Umbilical cord (tissue), 2 donors: ENCODE measurements around the gene KRTAP10-3. TPM values are rescaled to one million over a fixed set of nuclear protein-coding genes. Genes with fewer than 3 reads are reported as not detected.
"Not testable (repeated sequence)": the region's sequence is repeated elsewhere in the genome, so short reads cannot be mapped to it uniquely, and the experiment has no call there.

ENCODE experiments used
- DNase-seq: peaks from one replicate; pipeline ENCODE4 v3.0.0-alpha.2; 2015; ENCODE audit warnings: low spot score
- total RNA-seq: library from RNA; depleted of rRNA; stranded (reverse); fragments of >200 nt; gene quantifications from one replicate; pipeline ENCODE4 v1.2.3, GENCODE V29; 2014; ENCODE audit warnings: low replicate concordance; ENCODE audit not compliant: insufficient read depth

KRTAP10-3 gene, protein sequence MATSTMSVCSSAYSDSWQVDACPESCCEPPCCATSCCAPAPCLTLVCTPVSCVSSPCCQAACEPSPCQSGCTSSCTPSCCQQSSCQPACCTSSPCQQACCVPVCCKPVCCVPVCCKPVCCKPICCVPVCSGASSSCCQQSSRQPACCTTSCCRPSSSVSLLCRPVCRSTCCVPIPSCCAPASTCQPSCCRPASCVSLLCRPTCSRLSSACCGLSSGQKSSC
- total RNA-seq = not detected

DNA sequence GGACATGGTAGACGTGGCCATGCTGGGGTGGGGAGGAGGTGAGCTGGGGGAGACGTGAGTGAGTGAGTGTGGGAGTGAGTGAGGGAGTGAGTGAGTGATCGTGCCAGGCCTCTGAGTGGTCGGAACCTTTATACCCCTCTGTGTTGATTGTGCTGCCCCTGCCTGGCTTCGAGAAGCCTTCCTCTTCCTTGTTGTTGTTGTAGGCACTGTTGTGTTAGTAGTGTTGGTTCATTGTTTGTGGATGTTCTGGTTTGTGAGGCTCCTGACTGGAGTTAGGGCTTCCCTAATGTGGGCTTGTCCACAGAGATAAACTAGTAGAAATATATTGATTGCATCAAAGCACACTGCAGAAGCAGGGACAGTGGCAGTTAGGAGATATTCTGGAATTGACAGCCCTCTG, at the start of gene KRTAP10-3:
TSS of gene KRTAP10-3 (minus strand) at position 101 of the 400 bp plus-strand sequence. CDS start at position 21, 80 bp downstream.
- DNase-seq = no peak

DNA sequence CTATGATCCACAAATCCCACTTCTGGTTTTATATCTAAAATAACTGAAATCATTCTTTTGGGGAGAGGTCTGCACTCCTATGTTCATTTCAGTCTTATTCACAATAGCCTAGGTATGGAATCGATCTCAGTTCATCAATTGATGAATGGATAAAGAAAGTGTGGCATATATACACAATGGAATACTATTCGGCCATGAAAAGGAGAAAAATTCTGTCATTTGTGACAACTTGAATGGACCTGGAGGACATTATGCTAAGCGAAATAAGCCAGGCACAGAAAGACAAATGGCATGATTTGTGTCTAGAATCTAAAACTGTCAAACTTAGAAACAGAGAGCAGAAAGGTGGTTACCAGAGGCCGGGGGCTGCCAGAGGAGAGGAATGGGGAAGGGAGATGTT, 47.9 kb upstream of the KRTAP10-3 start:
- DNase-seq = no peak

DNA sequence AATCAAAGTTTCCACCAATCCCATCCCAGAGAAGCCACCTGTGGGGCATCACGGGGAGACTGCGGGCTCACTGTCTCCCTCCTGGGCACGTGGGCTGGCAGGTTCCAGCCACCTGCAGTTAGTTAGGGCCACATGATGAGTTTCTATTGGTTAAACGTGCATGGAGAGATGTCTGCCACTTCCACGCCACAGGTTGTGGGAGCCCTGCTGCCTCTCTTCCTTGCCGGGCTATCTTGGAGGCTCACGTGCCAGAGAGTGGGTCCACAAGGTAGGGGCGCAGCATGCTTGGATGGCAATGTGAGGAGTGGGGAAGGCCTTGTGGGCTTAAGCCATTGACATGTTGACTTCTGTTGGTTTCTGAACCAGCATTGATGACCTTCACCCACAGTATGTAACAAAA, 45.3 kb upstream of the KRTAP10-3 start:
- DNase-seq = no peak

DNA sequence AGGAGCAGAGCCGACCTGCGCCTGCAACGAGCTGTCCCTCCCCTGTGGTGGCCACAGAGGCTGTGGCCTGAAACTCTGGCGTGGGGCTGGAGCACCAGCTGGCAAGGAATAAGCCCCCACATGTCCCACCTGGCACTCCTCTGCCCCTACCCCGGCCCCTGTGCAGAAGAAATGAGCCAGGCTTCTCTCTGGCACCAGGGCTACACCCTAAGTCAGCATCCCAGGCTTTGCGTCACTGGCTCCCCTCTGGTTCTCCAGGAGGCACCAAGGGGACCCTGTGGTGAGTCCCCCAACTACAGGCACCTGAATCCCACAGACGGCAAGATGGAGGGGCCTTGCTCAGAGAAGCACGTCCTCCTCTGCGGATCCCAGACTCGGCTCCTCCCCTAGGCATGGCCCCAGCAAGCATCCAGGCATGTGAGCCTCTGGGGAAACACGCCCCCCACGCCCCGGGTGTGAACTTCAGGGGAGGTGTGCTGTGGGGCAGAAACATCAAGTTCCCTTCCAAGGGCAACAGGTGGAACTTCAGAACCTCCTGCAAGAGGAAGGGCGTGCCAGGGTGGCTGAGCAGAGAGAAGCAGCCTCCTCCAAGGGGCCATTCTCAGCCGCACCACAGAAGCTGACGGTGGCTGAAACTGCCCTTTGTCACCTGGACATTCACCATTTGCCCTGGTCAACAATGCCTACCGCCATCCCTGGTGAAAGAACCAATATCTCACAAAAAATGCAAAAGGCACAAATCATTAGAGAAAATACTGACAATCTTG, 44.7 kb upstream of the KRTAP10-3 start:
- DNase-seq = no peak

DNA sequence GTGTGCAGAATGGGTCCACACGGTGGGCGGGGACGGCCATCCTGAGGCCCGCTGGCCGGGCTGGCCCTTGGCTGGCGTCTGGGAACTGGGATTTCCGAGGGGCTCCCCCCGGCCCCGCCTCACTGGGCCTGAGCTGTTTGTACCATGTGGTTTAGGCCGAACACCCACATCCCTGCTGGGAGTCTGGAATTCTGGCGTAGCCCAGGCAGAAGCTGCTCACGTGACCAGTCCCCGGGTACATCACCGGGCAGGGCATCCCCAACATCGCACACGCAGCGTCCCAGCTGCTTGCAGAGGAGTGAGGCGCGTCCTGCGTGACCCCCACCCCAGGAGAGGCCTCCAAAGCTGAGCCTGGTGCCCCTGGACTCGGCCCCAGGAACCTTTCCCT, 43.9 kb upstream of the KRTAP10-3 start:
- DNase-seq = no peak

DNA sequence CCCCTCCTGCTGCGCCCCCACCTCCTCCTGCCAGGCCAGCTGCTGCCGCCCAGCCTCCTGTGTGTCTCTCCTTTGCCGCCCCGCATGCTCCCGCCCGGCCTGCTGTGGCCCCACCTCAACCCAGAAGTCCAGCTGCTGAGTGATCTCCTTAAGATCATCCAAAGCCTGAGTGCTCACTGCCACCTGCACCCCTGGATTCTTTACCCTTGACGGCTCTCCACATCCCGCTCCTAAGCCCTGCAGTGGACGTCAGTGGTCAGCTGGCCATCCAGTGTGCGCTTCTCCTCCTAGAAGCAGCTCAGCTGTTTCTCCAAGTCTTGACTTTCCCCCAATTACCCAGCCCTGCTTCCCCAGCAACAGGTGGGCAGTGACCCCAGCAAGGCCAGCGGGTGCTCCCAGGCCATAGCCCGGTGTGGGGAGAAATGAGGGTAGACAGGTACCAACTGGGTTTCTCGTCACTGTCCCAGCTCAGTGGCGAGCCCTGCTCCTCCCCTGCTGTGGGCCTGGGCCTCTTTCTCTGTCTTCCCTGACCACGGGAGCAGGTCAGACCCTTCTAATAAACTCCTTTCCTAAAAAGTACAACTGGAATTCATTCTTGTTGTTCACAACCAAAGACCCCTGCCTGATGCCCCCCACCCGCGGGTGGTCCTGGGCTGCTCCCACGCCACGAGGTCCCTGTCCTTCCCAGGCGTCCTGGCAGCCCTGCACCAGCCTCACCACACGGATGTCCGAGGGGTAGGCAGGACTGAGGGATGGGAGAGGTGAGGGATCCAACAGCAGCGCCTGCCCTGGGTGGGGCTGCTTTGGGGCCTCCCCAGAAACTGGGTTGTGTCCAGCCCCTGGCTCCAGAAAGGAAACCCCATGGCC, 43.2 kb upstream of the KRTAP10-3 start:
- no peak for DNase-seq

DNA sequence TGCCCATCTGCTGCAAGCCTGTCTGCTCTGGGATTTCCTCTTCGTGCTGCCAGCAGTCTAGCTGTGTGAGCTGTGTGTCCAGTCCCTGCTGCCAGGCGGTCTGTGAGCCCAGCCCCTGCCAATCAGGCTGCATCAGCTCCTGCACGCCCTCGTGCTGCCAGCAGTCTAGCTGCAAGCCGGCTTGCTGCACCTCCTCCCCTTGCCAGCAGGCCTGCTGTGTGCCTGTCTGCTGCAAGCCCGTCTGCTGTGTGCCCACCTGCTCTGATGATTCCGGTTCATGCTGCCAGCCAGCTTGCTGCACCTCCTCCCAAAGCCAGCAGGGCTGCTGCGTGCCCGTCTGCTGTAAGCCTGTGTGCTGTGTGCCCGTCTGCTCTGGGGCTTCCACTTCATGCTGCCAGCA, 42.5 kb upstream of the KRTAP10-3 start:
- not testable (repeated sequence) for DNase-seq

DNA sequence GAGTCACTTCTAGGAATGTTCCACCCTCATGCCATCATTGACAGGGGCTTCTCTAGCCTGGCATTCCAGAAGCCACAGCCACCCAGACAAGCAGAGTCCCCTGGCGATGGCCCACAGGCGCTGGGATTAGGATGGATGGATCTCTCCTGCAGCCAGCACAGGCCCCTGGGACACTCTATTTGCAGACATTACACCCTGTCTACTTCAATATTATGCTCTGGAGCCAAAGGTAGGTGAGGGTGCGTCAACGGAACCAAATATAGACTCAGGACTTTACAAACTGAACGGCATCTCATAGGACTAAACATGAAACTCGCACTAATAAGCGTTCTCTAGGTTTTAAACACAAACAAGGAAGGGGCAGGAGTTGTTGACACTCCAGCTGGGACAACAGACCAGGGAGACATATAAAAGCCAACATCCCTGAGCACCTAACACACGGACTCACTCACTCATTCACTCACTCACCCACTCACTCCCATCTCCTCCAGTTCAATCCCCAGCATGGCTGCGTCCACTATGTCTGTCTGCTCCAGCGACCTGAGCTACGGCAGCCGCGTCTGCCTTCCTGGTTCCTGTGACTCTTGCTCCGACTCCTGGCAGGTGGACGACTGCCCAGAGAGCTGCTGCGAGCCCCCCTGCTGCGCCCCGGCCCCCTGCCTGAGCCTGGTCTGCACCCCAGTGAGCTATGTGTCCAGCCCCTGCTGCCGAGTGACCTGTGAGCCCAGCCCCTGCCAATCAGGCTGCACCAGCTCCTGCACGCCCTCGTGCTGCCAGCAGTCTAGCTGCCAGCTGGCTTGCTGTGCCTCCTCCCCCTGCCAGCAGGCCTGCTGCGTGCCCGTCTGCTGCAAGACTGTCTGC, 41.8 kb upstream of the KRTAP10-3 start, which contains the start of gene KRTAP10-7:
TSS of gene KRTAP10-7 (plus strand) at position 480 of the 861 bp plus-strand sequence. CDS start at position 505, 25 bp downstream.
- DNase-seq = not testable (repeated sequence)

DNA sequence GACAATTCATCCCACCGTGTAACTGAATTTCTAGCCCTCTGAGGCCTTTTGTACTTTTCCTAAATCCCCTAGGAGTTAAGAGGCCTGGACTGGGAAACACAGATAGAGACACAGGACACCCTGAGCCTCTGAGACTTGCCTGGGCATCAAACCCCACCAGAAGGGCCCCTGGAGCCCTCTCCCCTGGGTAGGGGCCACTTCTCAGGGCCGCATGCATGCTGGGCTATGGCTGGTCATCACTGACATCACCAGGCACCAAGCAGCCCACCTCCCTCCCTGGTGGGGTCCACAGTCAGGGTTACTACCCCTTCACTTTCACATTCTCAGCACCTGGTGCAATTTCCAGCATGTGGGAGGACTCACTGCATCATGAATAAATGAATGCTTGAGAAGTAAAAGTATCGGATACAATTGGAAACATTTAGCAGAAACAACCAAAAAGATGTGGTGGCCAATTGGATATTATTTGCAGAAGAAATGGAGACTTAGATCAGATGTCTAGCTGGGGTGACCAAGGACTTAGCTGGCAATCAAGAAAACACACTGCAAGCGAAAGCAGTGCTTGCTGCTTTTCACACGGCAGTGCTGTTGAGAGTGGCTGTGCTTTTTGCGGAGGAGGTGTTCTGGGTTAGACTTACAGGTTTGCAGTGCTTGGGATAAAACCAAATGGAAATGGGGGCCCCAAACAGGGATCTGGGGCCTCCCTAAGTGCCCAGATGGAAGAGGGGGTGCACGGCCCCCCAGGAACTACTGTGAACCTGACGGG, 40.9 kb upstream of the KRTAP10-3 start:
- DNase-seq = no peak

DNA sequence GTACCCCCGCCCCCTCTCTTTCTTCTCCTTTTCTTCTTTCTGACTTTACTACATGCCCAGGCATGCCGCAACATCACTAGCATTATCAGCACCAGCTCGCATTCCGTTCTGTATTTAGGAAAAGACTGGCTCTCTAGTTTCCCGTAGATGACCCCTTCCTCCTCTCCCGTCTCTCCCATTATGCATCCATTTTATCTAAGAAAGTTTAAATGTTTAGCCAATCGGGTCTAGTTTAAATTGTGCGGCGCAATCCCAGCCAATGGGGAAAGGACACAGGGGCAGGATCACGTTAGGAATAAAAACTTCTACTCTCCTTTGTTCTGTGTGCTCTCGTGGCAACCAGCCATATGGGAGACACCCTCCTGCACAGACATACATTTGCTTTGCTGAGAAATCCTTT, 39.5 kb upstream of the KRTAP10-3 start:
- no peak for DNase-seq

DNA sequence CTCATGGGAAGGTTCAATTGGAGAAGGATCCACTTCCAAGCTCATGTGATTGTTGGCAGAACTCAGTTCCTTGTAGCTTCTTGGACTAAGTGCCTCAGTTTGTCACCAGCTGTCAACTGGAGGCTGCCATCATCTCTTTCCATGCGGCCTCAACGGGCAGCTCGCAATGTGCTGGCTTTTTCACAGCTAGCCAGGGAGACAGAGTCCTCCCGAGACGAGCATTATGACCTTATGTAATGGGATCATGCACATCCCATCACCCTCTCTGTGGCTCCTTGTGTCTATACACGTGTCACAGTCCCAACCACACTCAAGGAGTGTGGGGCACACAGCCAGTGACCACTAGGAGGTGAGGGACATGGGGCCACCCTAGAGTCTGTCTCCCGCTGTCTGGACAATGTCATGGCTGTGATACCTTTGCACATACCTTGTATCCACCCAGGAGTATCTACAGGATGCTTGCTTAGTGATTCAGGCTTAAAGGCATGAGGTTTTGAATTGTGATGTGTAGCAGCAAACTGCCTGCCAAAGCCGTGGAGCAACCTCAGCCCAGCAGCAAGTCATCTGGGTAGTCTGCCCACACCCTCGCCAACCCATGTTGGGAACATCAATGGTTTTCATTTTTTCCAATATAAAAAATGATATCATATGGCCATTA, 37.6 kb upstream of the KRTAP10-3 start:
- no peak for DNase-seq

DNA sequence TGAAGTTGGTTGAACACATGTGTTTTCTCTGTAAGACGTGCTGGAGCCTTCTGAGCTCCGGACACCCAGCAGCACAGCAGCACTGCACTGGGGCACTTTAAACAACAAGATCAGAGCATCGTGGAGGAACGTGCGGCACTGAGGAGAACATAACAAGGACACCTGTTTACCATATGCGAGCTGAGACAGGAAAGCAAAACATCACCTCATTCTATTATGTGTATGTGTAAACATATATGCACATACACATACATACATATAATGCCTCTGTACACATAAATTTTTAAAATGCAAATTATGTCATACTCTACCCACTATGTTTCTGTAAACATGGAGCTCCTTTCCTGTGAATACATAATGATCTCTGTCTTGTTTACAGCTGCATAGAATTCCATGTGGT, 36.9 kb upstream of the KRTAP10-3 start:
- no peak for DNase-seq

DNA sequence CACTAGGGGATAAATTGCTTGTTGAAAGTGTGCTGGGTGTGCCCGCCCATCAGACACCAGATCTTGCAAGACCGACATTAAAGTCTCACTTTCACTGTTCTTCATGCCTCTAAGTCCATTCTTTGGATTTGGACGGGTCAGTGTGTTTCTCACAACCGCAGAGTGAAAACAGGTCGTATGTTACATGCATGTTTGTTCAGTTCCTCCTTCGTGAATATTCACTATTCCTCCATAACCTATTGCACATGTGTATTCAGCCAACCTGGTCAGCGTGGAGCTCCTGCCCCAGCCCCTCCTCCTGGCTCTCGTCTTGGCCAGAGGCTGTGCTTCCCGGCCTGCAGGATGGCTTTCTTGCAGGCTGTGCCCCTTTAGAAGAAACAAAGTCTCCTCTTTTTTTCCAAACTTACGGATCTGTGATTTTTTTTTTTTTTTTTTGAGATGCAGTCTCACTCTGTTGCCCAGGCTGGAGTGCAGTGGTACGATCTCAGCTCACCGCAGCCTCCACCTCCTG, 35.9 kb upstream of the KRTAP10-3 start:
- no peak for DNase-seq

DNA sequence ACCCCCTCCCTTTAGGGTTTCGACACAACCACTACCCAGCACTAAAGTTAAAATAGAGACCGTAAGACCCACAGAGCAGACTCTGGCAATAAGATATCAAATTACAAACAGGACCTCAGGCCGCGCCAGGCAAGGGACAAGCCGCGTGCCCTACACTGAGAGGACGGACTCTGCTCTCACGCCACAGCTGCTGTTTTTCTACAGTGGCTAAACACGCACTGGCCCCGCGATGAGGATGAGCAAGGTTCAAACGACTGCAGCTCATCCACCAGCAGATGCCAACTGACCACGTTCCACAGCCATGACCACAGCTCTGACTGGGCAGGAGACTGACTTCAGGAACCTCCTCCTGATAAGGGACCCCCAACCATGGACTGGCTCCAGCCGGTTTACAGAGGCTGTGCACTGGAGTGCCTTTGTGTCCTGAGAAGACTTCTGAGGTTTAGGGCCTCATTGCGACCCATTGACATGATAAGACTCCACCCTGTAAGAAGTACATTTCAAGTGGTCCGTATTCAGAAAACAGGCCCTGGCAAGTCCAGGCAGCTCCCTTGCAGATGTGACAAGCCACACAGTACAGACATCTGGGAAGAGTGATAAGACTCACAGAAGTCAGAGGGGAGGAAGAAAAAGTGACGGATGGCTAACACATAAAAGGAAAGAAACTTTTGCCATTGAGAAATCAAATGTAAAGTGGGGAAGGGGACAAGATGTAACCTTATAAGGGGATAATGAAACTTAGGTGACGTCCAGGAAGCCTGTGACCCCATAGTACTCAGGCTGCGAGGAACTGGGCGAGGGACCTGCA, 35.2 kb upstream of the KRTAP10-3 start:
- peak; percentile 33 for DNase-seq

DNA sequence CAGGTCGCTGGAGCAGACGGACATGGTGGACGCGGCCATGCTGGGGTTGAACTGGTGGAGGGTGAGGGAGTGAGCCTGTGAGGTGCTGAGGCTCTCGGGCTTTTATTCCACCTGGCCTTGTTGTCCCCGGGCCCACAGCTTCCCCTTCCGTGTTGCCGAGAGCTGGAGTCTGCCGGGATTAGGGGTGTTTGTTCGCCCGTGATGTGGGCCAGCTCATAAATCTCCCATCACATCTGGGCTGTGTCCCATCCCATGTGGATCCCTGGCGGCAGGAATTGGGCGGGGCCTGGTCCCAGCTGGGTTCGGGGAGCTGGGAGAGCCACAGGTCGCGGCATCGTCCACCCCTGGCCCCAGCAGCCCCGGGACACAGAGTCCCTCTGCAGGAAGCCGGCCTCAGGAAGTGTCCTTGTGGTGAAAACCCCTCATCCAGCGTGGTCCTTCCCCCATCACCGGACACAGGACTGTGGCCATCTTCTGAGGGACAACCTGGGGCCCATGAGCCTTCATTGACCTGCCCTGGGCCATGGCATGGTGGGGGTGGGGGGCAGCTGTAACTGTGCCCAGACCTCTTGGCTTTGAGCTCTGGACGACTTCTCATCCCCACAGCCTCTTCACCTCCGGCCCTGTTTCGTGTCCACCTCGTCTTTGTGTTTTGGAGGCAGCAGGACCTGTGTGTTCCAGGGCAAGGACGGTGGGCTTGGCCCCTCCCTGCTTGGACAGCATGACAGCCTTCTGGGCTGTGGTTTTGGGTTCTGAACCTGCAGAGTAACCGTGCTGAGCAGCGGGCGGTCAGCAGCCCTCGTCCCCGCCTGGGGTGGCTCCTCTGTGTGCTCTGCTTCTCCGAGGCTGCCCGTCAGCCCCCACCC, 34.1 kb upstream of the KRTAP10-3 start, which contains the start of gene KRTAP10-6:
TSS of gene KRTAP10-6 (minus strand) at position 60 of the 866 bp plus-strand sequence. CDS start at position 39, 21 bp downstream.
- no peak for DNase-seq

DNA sequence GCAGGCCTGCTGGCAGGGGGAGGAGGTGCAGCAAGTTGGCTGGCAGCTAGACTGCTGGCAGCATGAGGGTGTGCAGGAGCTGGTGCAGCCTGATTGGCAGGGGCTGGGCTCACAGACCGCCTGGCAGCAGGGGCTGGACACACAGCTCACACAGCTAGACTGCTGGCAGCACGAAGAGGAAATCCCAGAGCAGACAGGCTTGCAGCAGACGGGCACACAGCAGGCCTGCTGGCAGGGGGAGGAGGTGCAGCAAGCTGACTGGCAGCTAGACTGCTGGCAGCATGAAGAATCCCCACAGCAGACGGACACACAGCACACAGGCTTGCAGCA, 33.2 kb upstream of the KRTAP10-3 start:
- not testable (repeated sequence) for DNase-seq

DNA sequence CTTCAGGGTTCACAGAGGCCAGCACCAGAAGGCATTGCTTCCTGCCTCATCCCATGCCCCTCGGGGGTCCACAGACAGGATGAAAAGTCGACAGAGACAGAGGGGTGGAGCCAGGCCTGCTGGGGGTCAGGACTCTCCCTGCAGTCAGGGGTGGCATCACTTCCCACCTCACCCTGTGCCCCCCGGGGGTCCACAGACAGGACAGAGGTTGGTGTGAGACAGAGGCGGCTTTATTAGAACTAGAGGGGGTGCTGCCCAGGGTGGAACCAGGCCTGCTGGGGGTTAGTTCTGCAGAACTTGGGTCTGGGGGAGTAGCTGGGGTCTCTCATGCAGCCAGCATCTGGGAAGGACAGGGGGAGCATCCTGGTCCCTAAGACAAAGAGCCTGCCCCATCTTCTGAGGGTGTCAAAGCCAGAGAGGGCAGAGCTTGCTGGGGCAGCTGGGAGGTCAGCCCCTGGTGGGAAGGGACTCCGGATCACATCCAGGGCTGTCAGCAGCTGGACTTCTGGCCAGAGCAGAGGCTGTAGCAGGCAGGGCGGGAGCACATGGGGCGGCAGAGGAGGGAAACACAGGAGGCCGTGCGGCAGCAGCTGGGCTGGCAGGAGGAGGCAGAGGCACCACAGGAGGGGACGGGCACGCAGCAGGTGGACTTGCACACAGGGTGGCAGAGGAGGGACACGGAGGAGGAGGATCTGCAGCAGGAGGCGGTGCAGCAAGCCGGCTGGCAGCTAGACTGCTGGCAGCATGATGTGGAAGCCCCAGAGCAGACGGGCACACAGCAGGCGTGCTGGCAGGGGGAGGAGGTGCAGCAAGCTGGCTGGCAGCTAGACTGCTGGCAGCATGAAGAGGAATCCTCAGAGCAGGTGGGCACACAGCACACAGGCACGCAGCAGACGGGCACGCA, 32.6 kb upstream of the KRTAP10-3 start:
- not testable (repeated sequence) for DNase-seq
